Gastrocnemius medialis (tissue), 4 donors: ENCODE data around the gene ADAM19.

ENCODE experiments used
- CTCF ChIP-seq, 5 experiments: fragments of 450-650 bp in 3 of 5; fragments of 200-600 bp in 2 of 5; sonication (generic) in 2 of 5; IDR thresholded peaks in 4 of 5; conservative IDR thresholded peaks in 1 of 5; 1 replicate in 4 of 5; 2 replicates in 1 of 5; pipeline ENCODE4 v1.5.1; 2016 to 2019; ENCODE audit warnings: antibody characterized with exemption in 5 of 5, mild to moderate bottlenecking in 3 of 5, moderate library complexity in 3 of 5
- POLR2A ChIP-seq, 2 donors: fragments of 450-650 bp; IDR thresholded peaks; one replicate each; pipeline ENCODE4 v1.6.1; 2017; ENCODE audit warnings: antibody characterized with exemption in 2 of 2, mild to moderate bottlenecking in 2 of 2, moderate library complexity in 2 of 2

GRCh38 chr5:157519579-157520253, 55.9 kb downstream of the ADAM19 start:
- TF ChIP-seq CTCF (IDR thresholded peaks at IDR 0.05 in 4 of 5, conservative IDR thresholded peaks at IDR 0.05 in 1 of 5) (no peak), POLR2A (IDR thresholded peaks at IDR 0.05) (no peak)
